ENCODE results near the gene FAM107B. TPM values are rescaled to one million over a fixed set of nuclear protein-coding genes. Genes with fewer than 3 reads are reported as not detected.

The FAM107B gene
- total RNA-seq, 4 donors from 2014 or later, result 12.3 to 41.3 (median 31.8) TPM

- Histone ChIP-seq H3K9me3 (no peaks in the 10 kb centered on the region), H3K4me1 (no peaks in the 10 kb centered on the region), H3K27ac (no peak overlapping the region), H3K36me3 (no peaks in the 10 kb centered on the region), H3K4me3 (replicated peaks in 1 of 3) (no peak overlapping the region), H3K27me3 (no peaks in the 10 kb centered on the region)
- intact Hi-C loops (cut with DNase I), result no loop called here
- DNase-seq, result no peak
- TF ChIP-seq POLR2A (IDR thresholded peaks at IDR 0.05) (no peak), CTCF (IDR thresholded peaks at IDR 0.05) (no peak)
- WGBS, 2 donors, result 76 to 77% methylated on average over 1 of the region's 1 CpG
Observed at GRCh38 chr10:14579405-14579804, 195.3 kb downstream of the FAM107B start.

- WGBS, 2 donors, result 68 to 78% methylated on average over 18 of the region's 18 CpGs
- intact Hi-C loops (cut with DNase I), result no loop called here
- Histone ChIP-seq H3K4me3 (replicated peaks in 1 of 3) (no peak overlapping the region), H3K27me3 (no peaks in the 10 kb centered on the region), H3K4me1 (no peaks in the 10 kb centered on the region), H3K36me3 (no peaks in the 10 kb centered on the region), H3K27ac (peak overlapping the region in 2 of 3 donors; percentile 13 to 59), H3K9me3 (no peaks in the 10 kb centered on the region)
- DNase-seq, result no peak
- TF ChIP-seq POLR2A (IDR thresholded peaks at IDR 0.05) (no peak), CTCF (IDR thresholded peaks at IDR 0.05) (no peak)
Observed at GRCh38 chr10:14578060-14578952, 196.4 kb downstream of the FAM107B start.

DNA sequence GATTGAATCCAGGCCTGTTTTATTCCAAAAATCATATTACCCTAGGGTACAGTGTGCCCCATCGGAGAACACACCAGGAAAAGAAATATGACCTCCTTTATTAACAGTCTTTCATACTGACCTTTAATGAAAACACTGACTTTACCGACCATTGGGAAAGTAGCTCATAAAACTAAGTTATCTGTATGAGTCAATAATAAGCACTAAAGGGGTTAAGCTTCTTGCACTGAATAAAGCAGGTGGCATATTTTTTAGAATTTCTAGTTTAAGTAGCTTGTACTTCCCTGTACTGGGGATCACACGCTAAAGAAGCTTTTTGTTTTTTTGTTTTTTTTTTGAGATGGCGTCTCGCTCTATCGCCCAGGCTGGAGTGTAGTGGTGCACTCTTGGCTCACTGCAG is 199.8 kb downstream of the FAM107B start:
- H3K27me3 ChIP-seq, result no peaks in the 10 kb centered on the region
- TF ChIP-seq CTCF (IDR thresholded peaks at IDR 0.05) (no peak), POLR2A (IDR thresholded peaks at IDR 0.05) (no peak)
- H3K9me3 ChIP-seq, result no peaks in the 10 kb centered on the region
- H3K36me3 ChIP-seq, result no peaks in the 10 kb centered on the region
- 83 to 85% methylated on average over 6 of the region's 6 CpGs for WGBS, 2 donors
- H3K27ac ChIP-seq, result no peak overlapping the region
- peaks cover 4 to 7% of the 10 kb centered on the region in 2 donors for H3K4me1 ChIP-seq
- no peak overlapping the region for H3K4me3 ChIP-seq (replicated peaks in 1 of 3)
- no peak for DNase-seq
- intact Hi-C loops (cut with DNase I), result no loop called here

DNA sequence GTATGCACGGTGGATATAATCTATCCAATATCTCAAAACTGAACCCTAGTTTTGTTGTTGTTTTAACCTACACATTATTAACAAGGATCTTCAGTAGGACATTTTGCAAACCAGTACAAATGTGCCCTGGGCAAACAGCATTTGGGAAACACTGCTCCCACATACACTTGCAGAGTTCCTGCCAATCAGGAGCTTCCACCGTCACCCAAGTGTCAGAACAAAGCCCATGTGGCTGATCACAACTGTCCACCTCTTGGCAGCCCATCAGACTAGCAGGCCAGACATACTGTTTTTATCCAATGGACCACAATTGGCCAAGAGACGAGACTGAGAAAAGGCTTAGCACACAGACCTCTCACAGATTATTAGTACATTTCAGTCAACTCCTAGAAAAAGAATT is 200.4 kb downstream of the FAM107B start:
- no peak overlapping the region for H3K27ac ChIP-seq
- TF ChIP-seq POLR2A (IDR thresholded peaks at IDR 0.05) (no peak), CTCF (IDR thresholded peaks at IDR 0.05) (no peak)
- H3K4me1 ChIP-seq, result peaks cover 4 to 7% of the 10 kb centered on the region in 2 donors
- intact Hi-C loops (cut with DNase I), result no loop called here
- no peak for DNase-seq
- no peaks in the 10 kb centered on the region for H3K9me3 ChIP-seq
- no peaks in the 10 kb centered on the region for H3K36me3 ChIP-seq
- no peak overlapping the region for H3K4me3 ChIP-seq (replicated peaks in 1 of 3)
- no peaks in the 10 kb centered on the region for H3K27me3 ChIP-seq
- WGBS, 2 donors, result 86 to 87% methylated on average over 3 of the region's 3 CpGs

DNA sequence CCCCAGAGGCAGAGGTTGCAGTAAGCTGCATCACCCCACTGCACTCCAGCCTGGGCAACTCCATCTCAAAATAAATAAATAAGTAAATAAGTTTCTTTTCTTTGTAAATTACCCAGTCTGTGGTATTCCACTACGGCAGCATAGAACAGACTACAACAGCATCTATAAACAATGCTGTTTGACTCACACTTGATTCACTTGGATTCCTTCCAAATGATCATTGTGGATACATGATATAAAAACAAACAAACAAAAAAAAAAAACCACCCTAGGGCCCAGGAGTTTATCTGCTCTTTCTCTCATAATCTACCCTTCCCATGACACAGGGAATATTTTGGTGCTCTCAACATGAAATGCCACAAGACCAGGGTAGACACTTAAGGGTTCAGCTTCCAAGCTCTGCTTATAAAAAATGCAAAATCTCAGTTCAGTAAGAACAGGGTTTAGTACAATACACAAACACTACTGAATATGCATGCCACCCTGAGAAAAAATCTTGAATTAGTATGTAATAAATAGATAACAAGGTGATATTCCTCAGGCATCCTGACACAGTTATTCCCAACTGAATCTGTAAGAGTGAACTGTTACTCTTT is 200.9 kb downstream of the FAM107B start:
- Histone ChIP-seq H3K4me1 (peaks cover 4 to 7% of the 10 kb centered on the region in 2 donors), H3K4me3 (replicated peaks in 1 of 3) (no peak overlapping the region), H3K9me3 (no peaks in the 10 kb centered on the region), H3K27ac (no peak overlapping the region), H3K36me3 (no peaks in the 10 kb centered on the region), H3K27me3 (no peaks in the 10 kb centered on the region)
- DNase-seq, result no peak
- WGBS, 2 donors, result 61 to 87% methylated on average over 1 of the region's 1 CpG
- intact Hi-C loops (cut with DNase I), result no loop called here
- TF ChIP-seq POLR2A (IDR thresholded peaks at IDR 0.05), result no peak
- TF ChIP-seq CTCF (IDR thresholded peaks at IDR 0.05), result no peak

Data from thyroid gland (tissue), 4 donors.